D721Med (cell line): ENCODE data around the gene DLD.

Experiments
- DNase-seq: peaks from one replicate; pipeline ENCODE4 v3.0.0; 2011; ENCODE audit warnings: low spot score; ENCODE audit not compliant: insufficient read length
- FAIRE-seq: peaks from 2 replicates; lab custom pipeline; 2011; peaks lifted over from hg19 to GRCh38; lab: Jason Lieb, UNC
- CTCF ChIP-seq: IDR thresholded peaks from 2 replicates; pipeline ENCODE4 v1.5.1; 2012; ENCODE audit warnings: mild to moderate bottlenecking, control low read depth; ENCODE audit not compliant: insufficient read depth; ENCODE audit errors: missing control alignments

DLD gene

GRCh38 chr7:107961405-107961804 is 70.4 kb downstream of the DLD start:
- DNase-seq: no peak
- TF ChIP-seq CTCF: no peak
- FAIRE-seq: no peak

- TF ChIP-seq CTCF: no peak
- DNase-seq (no peak), FAIRE-seq (no peak)
Observed at GRCh38 chr7:107962817-107963216, 71.8 kb downstream of the DLD start.

- DNase-seq (no peak), FAIRE-seq (no peak)
- no peak for TF ChIP-seq CTCF
Observed at GRCh38 chr7:107964510-107964909, 73.5 kb downstream of the DLD start.

- DNase-seq (no peak), FAIRE-seq (no peak)
- TF ChIP-seq CTCF: no peak
Observed at GRCh38 chr7:107966711-107967110, 75.7 kb downstream of the DLD start.

GRCh38 chr7:107967420-107967819 is 76.4 kb downstream of the DLD start:
- FAIRE-seq (no peak), DNase-seq (no peak)
- TF ChIP-seq CTCF: no peak

- no peak for TF ChIP-seq CTCF
- FAIRE-seq: no peak
Observed at GRCh38 chr7:107968449-107968848, 77.5 kb downstream of the DLD start.

GRCh38 chr7:107969856-107970255 is 78.9 kb downstream of the DLD start:
- FAIRE-seq: no peak
- TF ChIP-seq CTCF: no peak

More at GRCh38 chr7:107968449-107968848, 77.5 kb downstream of the DLD start:
- DNase-seq: no peak

More at GRCh38 chr7:107969856-107970255, 78.9 kb downstream of the DLD start:
- no peak for DNase-seq
